AG09309 (cell line): ENCODE measurements around the gene IFT80.
A peak's percentile ranks its signal among the peaks of the same experiment; 100 is the strongest.
"Not testable (repeated sequence)": the region's sequence is repeated elsewhere in the genome, so short reads cannot be mapped to it uniquely, and the experiment has no call there.

Source experiments
- DNase-seq: peaks from one replicate; pipeline ENCODE4 v3.0.0-alpha.2; 2010; ENCODE audit warnings: low read depth
- H3K4me3 ChIP-seq: 2 replicates; pipeline ENCODE4 v1.5.1; 2011; ENCODE audit warnings: mild to moderate bottlenecking, low read depth, low read length, moderate library complexity; ENCODE audit not compliant: control insufficient read depth
- TF ChIP-seq, protein P1 (sequence below): IDR thresholded peaks from 2 replicates; pipeline ENCODE4 v1.5.1; 2011; ENCODE audit warnings: mild to moderate bottlenecking, low read depth, low read length, inconsistent platforms; ENCODE audit not compliant: insufficient read depth, control insufficient read depth; ENCODE audit errors: missing control alignments

Gene IFT80

DNA sequence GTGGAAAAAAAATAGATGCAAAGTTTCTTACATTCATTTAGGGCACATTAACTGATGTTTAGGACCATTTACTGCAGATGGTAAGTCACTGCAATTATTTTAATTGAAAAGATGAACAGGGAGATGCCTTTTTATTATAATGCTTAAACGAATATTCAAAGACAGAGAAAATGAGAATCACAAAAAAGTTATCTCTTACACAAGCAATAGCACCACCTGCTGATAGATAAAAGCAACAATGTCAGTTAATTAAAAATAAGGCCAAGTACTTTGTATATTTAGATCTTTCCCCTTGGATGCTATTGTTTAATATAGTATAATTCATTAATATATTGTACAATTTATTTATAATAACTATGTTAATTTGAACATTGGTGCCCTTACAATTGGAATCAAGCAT, 55.9 kb downstream of the IFT80 start:
- no peak for DNase-seq
- no peak overlapping the region for H3K4me3 ChIP-seq
- TF ChIP-seq, protein P1, sequence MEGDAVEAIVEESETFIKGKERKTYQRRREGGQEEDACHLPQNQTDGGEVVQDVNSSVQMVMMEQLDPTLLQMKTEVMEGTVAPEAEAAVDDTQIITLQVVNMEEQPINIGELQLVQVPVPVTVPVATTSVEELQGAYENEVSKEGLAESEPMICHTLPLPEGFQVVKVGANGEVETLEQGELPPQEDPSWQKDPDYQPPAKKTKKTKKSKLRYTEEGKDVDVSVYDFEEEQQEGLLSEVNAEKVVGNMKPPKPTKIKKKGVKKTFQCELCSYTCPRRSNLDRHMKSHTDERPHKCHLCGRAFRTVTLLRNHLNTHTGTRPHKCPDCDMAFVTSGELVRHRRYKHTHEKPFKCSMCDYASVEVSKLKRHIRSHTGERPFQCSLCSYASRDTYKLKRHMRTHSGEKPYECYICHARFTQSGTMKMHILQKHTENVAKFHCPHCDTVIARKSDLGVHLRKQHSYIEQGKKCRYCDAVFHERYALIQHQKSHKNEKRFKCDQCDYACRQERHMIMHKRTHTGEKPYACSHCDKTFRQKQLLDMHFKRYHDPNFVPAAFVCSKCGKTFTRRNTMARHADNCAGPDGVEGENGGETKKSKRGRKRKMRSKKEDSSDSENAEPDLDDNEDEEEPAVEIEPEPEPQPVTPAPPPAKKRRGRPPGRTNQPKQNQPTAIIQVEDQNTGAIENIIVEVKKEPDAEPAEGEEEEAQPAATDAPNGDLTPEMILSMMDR: peak; percentile 24

DNA sequence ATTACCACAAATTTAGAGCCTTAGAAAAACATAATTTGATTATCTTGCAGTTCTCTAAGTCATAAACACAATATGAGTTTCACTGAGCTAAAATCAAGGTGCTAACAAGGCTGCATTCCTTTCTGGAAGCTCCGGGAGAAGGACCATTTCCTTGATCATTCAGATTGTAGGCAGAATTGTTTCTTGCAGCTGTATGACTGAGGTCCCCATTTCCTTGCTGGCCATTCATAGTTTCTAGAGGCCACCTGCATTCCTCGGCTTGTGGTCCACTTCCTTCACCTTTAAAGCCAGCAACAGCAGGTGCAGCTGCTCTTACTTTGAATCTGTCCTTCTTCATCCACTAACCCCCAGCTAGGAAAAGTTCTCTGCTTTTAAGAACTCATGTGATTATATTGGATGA, 58.7 kb downstream of the IFT80 start:
- TF ChIP-seq, protein P1: no peak
- DNase-seq: no peak
- no peak overlapping the region for H3K4me3 ChIP-seq

DNA sequence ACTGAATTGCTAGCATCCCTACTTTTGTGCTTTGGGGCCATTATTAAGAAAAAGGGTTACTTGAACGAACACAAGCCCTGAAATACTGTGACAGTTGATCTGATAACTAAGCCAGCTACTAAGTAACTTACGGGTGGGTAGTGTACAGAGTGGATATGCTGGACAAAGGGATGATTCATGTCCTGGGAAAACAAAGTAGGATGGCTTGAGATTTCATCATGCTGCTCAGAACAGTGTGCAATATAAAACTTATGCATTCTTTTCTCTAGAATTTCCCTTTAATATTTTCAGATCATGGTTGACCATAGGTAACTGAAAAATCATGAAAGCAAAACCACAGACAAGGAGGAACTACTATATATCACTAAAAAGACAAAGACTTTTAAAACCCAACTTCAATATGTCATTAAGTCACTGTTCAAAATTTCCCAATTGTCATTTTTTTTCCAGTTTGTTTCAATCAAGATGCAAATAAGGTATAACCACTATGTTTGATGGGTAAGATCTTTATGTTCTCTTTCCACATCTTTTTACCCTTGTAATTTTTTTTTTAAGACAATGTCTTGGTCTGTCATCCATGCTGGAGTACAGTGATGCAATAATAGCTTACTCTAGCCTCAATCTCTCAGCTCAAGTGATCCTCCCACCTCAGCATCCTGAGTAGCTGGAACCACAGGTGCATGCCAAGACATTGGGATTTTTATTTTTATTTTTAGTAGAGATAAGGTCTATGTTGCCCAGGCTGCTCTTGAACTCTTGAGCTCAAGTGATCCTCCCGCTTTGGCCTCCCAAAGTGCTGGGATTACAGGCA, 67.7 kb downstream of the IFT80 start:
- TF ChIP-seq, protein P1: no peak
- DNase-seq: peak; percentile 90
- H3K4me3 ChIP-seq: no peak overlapping the region

DNA sequence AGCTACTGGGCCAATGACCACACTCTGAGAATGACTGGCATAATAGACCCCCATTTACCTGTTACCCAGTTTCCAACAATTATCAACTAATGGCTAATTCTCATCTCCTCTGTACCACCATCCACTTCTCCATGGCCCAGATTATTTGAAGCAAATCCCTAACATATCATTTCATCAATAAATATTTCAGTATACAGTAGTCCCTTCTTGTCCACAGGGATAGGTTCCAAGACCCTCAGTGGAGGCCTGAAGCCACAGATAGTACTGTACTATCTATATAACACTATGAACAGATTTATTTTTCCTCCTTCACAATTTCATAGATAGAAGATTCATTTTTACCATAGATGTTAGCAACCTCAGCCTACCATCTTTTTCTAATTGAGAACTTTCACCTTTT, 68.3 kb downstream of the IFT80 start:
- TF ChIP-seq, protein P1: no peak
- no peak overlapping the region for H3K4me3 ChIP-seq
- DNase-seq: no peak

DNA sequence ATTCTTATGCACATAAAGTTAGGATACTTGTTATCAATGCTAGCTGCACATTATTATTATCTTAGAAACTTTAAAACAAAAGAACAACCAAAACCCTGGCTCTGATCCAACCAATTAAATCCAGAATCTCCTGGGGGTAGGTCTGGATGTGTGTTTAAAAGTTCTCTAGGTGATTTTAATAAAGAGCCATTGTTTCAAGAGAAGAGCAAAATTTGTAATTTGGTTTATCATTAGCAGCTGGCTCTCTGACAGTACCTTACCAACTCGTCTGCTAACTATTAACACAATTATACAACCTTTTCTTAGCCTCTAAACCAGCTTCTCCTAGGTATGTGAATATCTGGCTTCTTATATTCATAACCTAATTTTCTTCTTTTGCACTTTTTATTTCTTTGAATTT, 68.9 kb downstream of the IFT80 start:
- no peak for DNase-seq
- TF ChIP-seq, protein P1: no peak
- H3K4me3 ChIP-seq: no peak overlapping the region

DNA sequence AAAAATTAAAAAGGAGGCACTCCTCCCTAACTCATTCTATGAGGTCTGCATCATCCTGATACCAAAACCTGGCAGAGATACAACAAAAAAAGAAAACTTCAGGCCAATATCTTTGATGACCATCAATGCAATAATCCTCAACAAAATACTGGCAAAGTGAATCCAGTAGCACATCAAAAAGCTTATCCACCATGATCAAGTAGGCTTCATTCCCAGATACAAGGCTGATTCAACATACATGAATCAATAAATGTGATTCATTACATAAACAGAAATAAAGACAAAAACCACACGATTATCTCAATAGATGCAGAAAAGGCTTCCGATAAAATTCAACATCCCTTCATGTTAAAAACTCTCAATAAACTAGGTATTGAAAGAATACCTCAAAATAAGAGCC, 72.7 kb downstream of the IFT80 start:
- DNase-seq, H3K4me3 ChIP-seq: not testable (repeated sequence)

DNA sequence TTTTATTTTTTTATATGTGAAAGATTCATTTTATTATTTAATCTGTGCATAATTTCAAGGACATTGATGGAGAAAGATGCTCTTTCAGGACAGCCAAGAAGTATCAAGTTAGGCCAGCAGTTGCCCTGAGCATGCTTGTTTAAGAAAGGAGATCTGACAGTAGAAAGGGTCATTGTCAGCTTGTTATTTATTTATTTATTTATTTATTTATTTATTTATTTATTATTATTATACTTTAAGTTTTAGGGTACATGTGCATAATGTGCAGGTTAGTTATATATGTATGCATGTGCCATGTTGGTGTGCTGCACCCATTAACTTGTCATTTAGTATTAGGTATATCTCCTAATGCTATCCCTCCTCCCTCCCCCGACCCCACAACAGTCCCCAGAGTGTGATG, 77.2 kb downstream of the IFT80 start:
- not testable (repeated sequence) for DNase-seq, H3K4me3 ChIP-seq

DNA sequence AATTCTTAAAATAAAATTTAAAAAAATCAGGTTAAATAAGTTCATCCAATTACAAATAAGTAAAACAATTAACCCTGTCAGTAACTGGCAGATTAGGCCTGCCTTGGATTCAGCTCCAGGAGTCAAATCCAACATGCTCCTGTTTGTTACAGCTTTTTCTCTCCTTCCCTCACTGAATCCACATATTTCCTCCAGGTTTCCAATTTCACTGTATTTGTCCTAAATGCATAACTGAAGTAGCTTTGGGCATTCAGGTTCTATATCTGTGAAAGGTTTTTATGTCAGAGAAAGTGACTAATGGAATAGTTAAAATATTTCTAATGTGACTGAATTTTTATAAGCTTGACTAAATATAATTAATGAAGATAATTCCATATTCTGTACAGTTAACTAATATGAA, 79.7 kb downstream of the IFT80 start:
- no peak for DNase-seq
- TF ChIP-seq, protein P1: no peak
- no peak overlapping the region for H3K4me3 ChIP-seq
